ENCODE measurements around the gene ZMIZ1.

GRCh38 chr10:79166741-79167140 is 98.0 kb downstream of the ZMIZ1 start:
- TF ChIP-seq POLR2AphosphoS5 (IDR thresholded peaks at IDR 0.05; ENCODE audit: low read depth, low read length), result no peak
- TF ChIP-seq CTCF (IDR thresholded peaks at IDR 0.05), result no peak
- TF ChIP-seq SIN3A (IDR thresholded peaks at IDR 0.05; ENCODE audit: borderline replicate concordance, insufficient read depth, low read depth, low read length), result no peak
